Activated CD4-positive, alpha-beta T cell treated with anti-CD3 and anti-CD28 coated beads for 36 hours (primary cell): ENCODE data around the gene TNFAIP8L3. TPM values are rescaled to one million over a fixed set of nuclear protein-coding genes. Genes with fewer than 3 reads are reported as not detected.

ENCODE experiments used
- ATAC-seq: fragments of 200-7000 bp; cut with Tn5 transposase; one replicate; pipeline ENCODE4 v1.10.0; 2021; ENCODE audit warnings: mild to moderate bottlenecking, moderate library complexity
- CTCF ChIA-PET: fragments of 350-600 bp; sonication (Branson Sonifier 250); formaldehyde crosslinking; loops from one replicate; lab custom pipeline; 2021; ENCODE audit warnings: antibody characterized with exemption; lab: Charles Lee
- POLR2A ChIA-PET: fragments of 350-600 bp; sonication (Branson Sonifier 250); formaldehyde crosslinking; loops from one replicate; lab custom pipeline; 2021; ENCODE audit warnings: antibody characterized with exemption, inconsistent platforms; lab: Charles Lee
- DNase-seq: peaks from one replicate; pipeline ENCODE4 v3.0.0-alpha.2; 2020
- H3K27ac Mint-ChIP-seq: one replicate; pipeline ENCODE4 v1.8.0; 2021; ENCODE audit warnings: mixed read lengths
- H3K27me3 Mint-ChIP-seq: one replicate; pipeline ENCODE4 v1.8.0; 2021; ENCODE audit warnings: mixed read lengths
- H3K36me3 Mint-ChIP-seq: one replicate; pipeline ENCODE4 v1.8.0; 2021; ENCODE audit warnings: low read depth, mixed read lengths
- H3K4me1 Mint-ChIP-seq: one replicate; pipeline ENCODE4 v1.8.0; 2021; ENCODE audit warnings: mixed read lengths
- H3K4me3 Mint-ChIP-seq: one replicate; pipeline ENCODE4 v1.8.0; 2021; ENCODE audit warnings: mild to moderate bottlenecking, moderate library complexity, mixed read lengths
- H3K9me3 Mint-ChIP-seq: one replicate; pipeline ENCODE4 v1.8.0; 2021; ENCODE audit warnings: low read depth, mixed read lengths
- intact Hi-C, 2 experiments: fragments of 100-400 bp; cut with DNase I in 1 of 2; cut with micrococcal nuclease in 1 of 2; formaldehyde crosslinking; loops; one replicate each; pipeline versions ENCODE4 v1.14.2 to v1.15.1; 2022 to 2024; cut with DNase I, micrococcal nuclease
- total RNA-seq, 2 experiments: library from RNA; stranded (reverse); gene quantifications; one replicate each; pipeline ENCODE4 v1.2.3, GENCODE V29; 2021

The TNFAIP8L3 gene
- total RNA-seq, 2 experiments from 2014 or later: not detected

GRCh38 chr15:51023499-51023898 is 71.2 kb downstream of the TNFAIP8L3 start:
- Mint-ChIP-seq H3K36me3 (peaks cover 14% of the 10 kb centered on the region), H3K27me3 (no peaks in the 10 kb centered on the region), H3K4me1 (no peaks in the 10 kb centered on the region), H3K9me3 (peaks cover 9% of the 10 kb centered on the region), H3K27ac (no peak overlapping the region), H3K4me3 (no peak overlapping the region)
- intact Hi-C loops: no loop called here
- ChIA-PET POLR2A (no interaction called here), CTCF (no interaction called here)
- ATAC-seq (no peak), DNase-seq (no peak)

GRCh38 chr15:51022206-51022605 is 72.5 kb downstream of the TNFAIP8L3 start:
- H3K27ac Mint-ChIP-seq: no peak overlapping the region
- ChIA-PET CTCF (no interaction called here), POLR2A (no interaction called here)

DNA sequence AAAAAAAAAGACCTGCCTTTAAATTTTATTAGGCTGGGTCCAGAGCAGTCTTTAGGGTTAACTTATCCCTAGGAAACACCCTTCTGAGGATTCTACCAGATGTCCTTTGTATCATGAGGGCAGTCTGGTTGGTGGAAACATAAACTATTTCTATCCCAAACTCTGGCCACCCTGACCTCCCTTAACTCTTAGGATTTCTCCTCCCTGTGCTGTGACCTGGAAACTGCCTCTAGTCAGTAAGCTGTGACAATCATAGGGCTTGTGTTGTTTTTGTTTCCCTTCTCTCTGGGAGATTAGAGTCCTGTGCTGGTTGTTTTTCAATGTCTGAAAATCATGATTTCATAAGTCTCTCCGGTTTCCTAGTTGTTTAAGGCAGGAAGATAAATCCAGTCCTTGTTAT is 78.1 kb downstream of the TNFAIP8L3 start:
- peaks cover 9% of the 10 kb centered on the region for H3K9me3 Mint-ChIP-seq
- POLR2A ChIA-PET: no interaction called here
- no peak for DNase-seq
- no peak overlapping the region for H3K27ac Mint-ChIP-seq
- CTCF ChIA-PET: no interaction called here
- peaks cover 13% of the 10 kb centered on the region for H3K36me3 Mint-ChIP-seq
- H3K4me1 Mint-ChIP-seq: no peaks in the 10 kb centered on the region
- H3K27me3 Mint-ChIP-seq: no peaks in the 10 kb centered on the region
- no peak overlapping the region for H3K4me3 Mint-ChIP-seq
- intact Hi-C loops: no loop called here
- no peak for ATAC-seq

More at GRCh38 chr15:51022206-51022605, 72.5 kb downstream of the TNFAIP8L3 start:
- Mint-ChIP-seq H3K4me1 (no peaks in the 10 kb centered on the region), H3K9me3 (peaks cover 9% of the 10 kb centered on the region), H3K36me3 (peaks cover 14% of the 10 kb centered on the region), H3K27me3 (no peaks in the 10 kb centered on the region), H3K4me3 (no peak overlapping the region)
- intact Hi-C loops: no loop called here
- ATAC-seq (no peak), DNase-seq (no peak)

DNA sequence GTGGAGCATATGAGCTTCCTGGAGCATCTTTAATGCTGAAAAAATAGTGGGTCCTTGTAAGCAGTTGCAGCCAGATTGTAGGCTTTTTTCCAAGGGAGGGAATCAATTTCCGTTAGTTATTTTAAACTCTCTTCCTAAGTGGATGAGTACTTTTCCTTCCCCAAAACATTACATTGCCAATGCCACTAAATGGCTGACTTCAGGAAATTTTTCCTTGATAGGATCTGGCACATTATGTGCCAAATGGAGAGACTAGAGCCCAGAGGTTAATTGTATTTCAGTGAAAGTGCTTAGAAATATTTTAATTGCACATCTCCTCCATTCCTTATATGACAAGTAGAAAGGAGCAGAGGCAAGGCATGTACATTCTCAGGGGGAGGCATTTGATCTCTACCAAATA is 83.5 kb downstream of the TNFAIP8L3 start:
- ChIA-PET POLR2A (no interaction called here), CTCF (interaction anchor here (0.8 kb wide), 1 partner anchor 64 kb away, joined by 3 read pairs; no protein-coding TSS in a partner anchor)
- Mint-ChIP-seq H3K27me3 (no peaks in the 10 kb centered on the region), H3K4me3 (no peak overlapping the region), H3K9me3 (peaks cover 7% of the 10 kb centered on the region), H3K4me1 (peaks cover 3% of the 10 kb centered on the region), H3K36me3 (peaks cover 19% of the 10 kb centered on the region), H3K27ac (no peak overlapping the region)
- no peak for DNase-seq
- intact Hi-C loops: no loop called here
- ATAC-seq: no peak

DNA sequence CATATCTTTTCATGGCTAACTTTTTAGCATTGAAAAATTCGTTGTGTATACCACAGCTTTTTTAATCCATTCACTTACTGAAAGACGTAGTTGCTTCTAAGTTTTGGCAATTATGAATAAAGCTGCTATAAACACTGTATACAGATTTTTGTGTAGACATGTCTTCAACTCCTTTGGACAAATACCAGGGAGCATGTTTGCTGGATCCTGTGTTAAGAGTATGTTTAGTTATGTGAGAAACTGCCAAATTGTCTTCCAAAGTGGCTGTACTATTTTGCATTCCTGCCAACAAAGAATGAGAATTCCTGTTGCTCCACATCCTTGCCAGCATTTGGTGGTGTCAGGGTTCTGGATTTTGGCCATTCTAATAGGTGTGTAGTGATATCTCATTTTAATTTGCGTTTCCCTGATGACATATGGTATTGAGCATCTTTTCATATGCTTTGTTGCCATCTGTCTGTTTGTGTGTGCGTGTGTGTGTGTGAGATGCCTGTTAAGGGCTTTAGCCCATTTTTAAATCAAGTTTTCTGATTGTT is 87.5 kb downstream of the TNFAIP8L3 start:
- H3K36me3 Mint-ChIP-seq: peaks cover 31% of the 10 kb centered on the region
- no peak overlapping the region for H3K27ac Mint-ChIP-seq
- peaks cover 7% of the 10 kb centered on the region for H3K9me3 Mint-ChIP-seq
- peaks cover 3% of the 10 kb centered on the region for H3K4me1 Mint-ChIP-seq
- H3K4me3 Mint-ChIP-seq: no peak overlapping the region
- DNase-seq: no peak
- CTCF ChIA-PET: no interaction called here
- H3K27me3 Mint-ChIP-seq: no peaks in the 10 kb centered on the region
- POLR2A ChIA-PET: no interaction called here
- intact Hi-C loops: no loop called here
- no peak for ATAC-seq

Other genes starting within 250 kb of the TNFAIP8L3 start
- 10 to 100 TPM in 1 of 2 experiments, 1 to 10 TPM in 1; 9.0 to 13.1 TPM for gene AP4E1, start 186.2 kb downstream of the TNFAIP8L3 start, total RNA-seq
- not detected for gene CYP19A1, start 243.7 kb upstream of the TNFAIP8L3 start, total RNA-seq
- gene GLDN, start 246.7 kb upstream of the TNFAIP8L3 start, total RNA-seq: not detected